GM23248 (cell line): ENCODE measurements around the gene ZCRB1.

Experiments
- EZH2 ChIP-seq: fragments of 200-600 bp; sonication (generic); IDR thresholded peaks from 2 replicates; pipeline ENCODE4 v1.6.1; 2018; ENCODE audit warnings: antibody characterized with exemption, mild to moderate bottlenecking; ENCODE audit not compliant: insufficient read depth, poor library complexity, severe bottlenecking
- EZH2phosphoT487 ChIP-seq: fragments of 200-600 bp; sonication (generic); IDR thresholded peaks from 2 replicates; pipeline ENCODE4 v1.6.1; 2018; ENCODE audit warnings: antibody characterized with exemption, moderate library complexity, mild to moderate bottlenecking, low read depth; ENCODE audit not compliant: insufficient read depth

DNA sequence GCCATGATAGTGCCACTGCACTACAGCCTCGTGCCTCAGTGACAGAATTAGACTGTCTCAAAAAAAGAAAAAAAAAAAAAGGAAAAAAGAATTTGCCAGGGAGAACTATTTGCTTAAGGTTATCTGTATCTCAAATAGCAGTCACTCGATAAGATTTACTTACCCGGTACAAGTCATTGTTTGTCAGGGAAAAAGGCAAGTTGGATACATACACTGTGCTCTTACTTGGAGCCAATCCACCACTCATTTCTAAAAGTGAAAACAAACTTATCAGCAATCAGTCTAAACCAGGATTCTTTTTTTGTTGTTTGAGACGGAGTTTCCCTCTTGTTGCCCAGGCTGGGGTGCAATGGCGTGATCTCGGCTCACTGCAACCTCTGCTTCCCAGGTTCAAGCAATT is 2.0 kb downstream of the ZCRB1 start:
- TF ChIP-seq EZH2, result no peak
- no peak for TF ChIP-seq EZH2phosphoT487
